Coronary artery (tissue), 2 donors: ENCODE data around the gene RPUSD4.

ENCODE experiments used
- DNase-seq: peaks from one replicate; pipeline ENCODE4 v3.0.0-alpha.2; 2017; ENCODE audit warnings: low spot score
- H3K27ac ChIP-seq, 2 donors: fragments of 200-600 bp; sonication (generic); one replicate each; pipeline ENCODE4 v1.5.1; 2016 to 2019
- H3K4me3 ChIP-seq: fragments of 200-600 bp; sonication (generic); 2 replicates; pipeline ENCODE4 v1.5.1; 2016; ENCODE audit warnings: mild to moderate bottlenecking, moderate library complexity
- TF ChIP-seq, protein P1 (sequence below): fragments of 200-600 bp; sonication (generic); IDR thresholded peaks from one replicate; pipeline ENCODE4 v1.5.1; 2019; ENCODE audit warnings: antibody characterized with exemption

The RPUSD4 gene

GRCh38 chr11:126172596-126173038, 38.8 kb downstream of the RPUSD4 start:
- no peak overlapping the region for H3K27ac ChIP-seq
- TF ChIP-seq, protein P1, sequence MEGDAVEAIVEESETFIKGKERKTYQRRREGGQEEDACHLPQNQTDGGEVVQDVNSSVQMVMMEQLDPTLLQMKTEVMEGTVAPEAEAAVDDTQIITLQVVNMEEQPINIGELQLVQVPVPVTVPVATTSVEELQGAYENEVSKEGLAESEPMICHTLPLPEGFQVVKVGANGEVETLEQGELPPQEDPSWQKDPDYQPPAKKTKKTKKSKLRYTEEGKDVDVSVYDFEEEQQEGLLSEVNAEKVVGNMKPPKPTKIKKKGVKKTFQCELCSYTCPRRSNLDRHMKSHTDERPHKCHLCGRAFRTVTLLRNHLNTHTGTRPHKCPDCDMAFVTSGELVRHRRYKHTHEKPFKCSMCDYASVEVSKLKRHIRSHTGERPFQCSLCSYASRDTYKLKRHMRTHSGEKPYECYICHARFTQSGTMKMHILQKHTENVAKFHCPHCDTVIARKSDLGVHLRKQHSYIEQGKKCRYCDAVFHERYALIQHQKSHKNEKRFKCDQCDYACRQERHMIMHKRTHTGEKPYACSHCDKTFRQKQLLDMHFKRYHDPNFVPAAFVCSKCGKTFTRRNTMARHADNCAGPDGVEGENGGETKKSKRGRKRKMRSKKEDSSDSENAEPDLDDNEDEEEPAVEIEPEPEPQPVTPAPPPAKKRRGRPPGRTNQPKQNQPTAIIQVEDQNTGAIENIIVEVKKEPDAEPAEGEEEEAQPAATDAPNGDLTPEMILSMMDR: no peak
- no peak overlapping the region for H3K4me3 ChIP-seq
- DNase-seq: no peak

- TF ChIP-seq, protein P1: no peak
- no peak overlapping the region for H3K27ac ChIP-seq
- DNase-seq: no peak
- no peak overlapping the region for H3K4me3 ChIP-seq
Measured at GRCh38 chr11:126169291-126169690, 42.2 kb downstream of the RPUSD4 start.

GRCh38 chr11:126167488-126167887, 44.0 kb downstream of the RPUSD4 start:
- Histone ChIP-seq H3K27ac (no peak overlapping the region), H3K4me3 (no peak overlapping the region)
- DNase-seq: no peak
- TF ChIP-seq, protein P1: no peak

DNA sequence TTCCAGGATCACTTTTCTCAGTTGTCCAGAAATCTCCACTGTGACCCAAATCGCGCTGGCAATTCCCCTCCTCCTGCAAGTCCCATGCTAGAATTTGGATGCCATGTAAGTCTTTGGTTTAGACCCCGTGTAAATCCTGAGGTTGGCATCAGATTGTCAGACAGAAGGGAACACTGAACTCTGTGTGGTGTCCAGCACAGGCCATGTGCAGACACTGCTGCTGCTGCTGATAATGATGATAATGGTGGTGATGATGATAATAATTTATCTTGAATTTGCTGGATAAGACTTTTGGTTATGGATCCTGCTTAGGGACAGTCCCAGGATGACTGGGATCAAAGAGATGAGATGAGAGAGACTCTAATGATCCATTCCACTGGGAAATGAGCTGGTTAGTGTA, 45.0 kb downstream of the RPUSD4 start:
- H3K4me3 ChIP-seq: no peak overlapping the region
- no peak overlapping the region for H3K27ac ChIP-seq
- TF ChIP-seq, protein P1: no peak
- DNase-seq: no peak

GRCh38 chr11:126165757-126166156, 45.7 kb downstream of the RPUSD4 start:
- no peak overlapping the region for H3K27ac ChIP-seq
- no peak for DNase-seq
- TF ChIP-seq, protein P1: no peak
- H3K4me3 ChIP-seq: no peak overlapping the region

DNA sequence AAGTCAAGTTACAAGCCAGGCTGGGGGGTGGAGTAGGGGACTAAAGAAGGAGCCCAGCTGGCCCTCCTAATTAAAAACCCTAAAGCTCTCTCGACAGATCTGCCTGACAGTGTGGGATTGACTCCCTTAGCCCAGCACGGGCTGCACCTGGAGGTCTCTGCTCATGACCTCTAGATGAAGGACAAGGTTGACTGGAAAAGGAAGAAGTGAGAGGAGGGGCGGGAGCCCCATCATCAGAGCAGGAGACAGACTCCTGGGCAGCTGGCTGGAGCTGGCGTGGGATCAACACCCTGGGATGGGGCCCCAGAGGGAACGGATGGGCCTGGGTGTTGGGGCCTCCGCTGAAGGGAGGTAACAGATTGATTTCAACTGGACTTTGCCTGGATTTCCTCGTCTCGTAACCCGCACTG, 46.1 kb downstream of the RPUSD4 start:
- DNase-seq: no peak

DNA sequence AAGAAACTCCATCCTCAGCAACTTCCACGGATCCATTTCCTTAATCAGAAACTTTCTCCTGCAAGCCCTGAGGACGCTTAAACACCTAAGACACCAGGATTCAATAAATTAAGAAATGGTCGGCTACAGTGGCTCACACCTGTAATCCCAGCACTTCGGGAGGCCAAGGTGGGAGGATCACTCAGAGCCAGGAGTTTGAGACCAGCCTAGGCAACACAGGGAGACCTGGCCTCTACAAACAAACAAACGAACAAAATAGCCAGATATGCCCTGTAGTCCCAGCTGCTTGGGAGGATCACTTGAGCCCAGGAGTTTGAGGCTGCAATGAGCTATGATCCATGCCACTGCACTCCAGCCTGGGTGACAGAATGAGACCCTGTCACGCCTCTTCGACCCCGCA, 46.7 kb downstream of the RPUSD4 start:
- Histone ChIP-seq H3K4me3 (no peak overlapping the region), H3K27ac (no peak overlapping the region)
- DNase-seq: no peak
- TF ChIP-seq, protein P1: no peak

More for the DNA sequence above, 46.1 kb downstream of the RPUSD4 start:
- no peak overlapping the region for H3K4me3 ChIP-seq
- H3K27ac ChIP-seq: no peak overlapping the region
- TF ChIP-seq, protein P1: no peak
